Liver (tissue), 9 donors: ENCODE measurements around the gene ENTPD8. TPM values are rescaled to one million over a fixed set of nuclear protein-coding genes. Genes with fewer than 3 reads are reported as not detected.

Source experiments
- DNase-seq: peaks from one replicate; pipeline ENCODE4 v3.0.0-alpha.2; 2017; ENCODE audit warnings: low spot score
- H3K27ac ChIP-seq, 2 donors: one replicate each; pipeline ENCODE4 v1.7.0; 2013; ENCODE audit warnings: inconsistent platforms in 2 of 2, low read length in 2 of 2, control low read depth in 1 of 2, low read depth in 1 of 2, mild to moderate bottlenecking in 1 of 2
- H3K27me3 ChIP-seq, 4 donors: one replicate each; pipeline versions ENCODE4 v1.6.1 to v1.7.0; 2013; ENCODE audit warnings: low read length in 3 of 4, inconsistent platforms in 1 of 4, mild to moderate bottlenecking in 1 of 4, moderate library complexity in 1 of 4; ENCODE audit not compliant: control insufficient read depth in 4 of 4, insufficient read depth in 4 of 4
- H3K36me3 ChIP-seq, 4 donors: one replicate each; pipeline versions ENCODE4 v1.6.1 to v1.7.0; 2013; ENCODE audit warnings: low read length in 3 of 4, mild to moderate bottlenecking in 3 of 4, low read depth in 1 of 4, moderate library complexity in 1 of 4; ENCODE audit not compliant: control insufficient read depth in 4 of 4, insufficient read depth in 3 of 4
- H3K4me1 ChIP-seq, 4 donors: one replicate each; pipeline versions ENCODE4 v1.6.1 to v1.7.0; 2013; ENCODE audit warnings: low read length in 3 of 4, mild to moderate bottlenecking in 3 of 4, moderate library complexity in 1 of 4; ENCODE audit not compliant: control insufficient read depth in 4 of 4, insufficient read depth in 4 of 4
- H3K4me3 ChIP-seq, 3 donors: one replicate each; pipeline versions ENCODE4 v1.6.1 to v1.7.0; 2013; ENCODE audit warnings: low read length in 3 of 3, control low read depth in 1 of 3, low read depth in 1 of 3, mild to moderate bottlenecking in 1 of 3
- H3K9ac ChIP-seq, 2 donors: one replicate each; pipeline ENCODE4 v1.7.0; 2013; ENCODE audit warnings: low read length in 2 of 2, mild to moderate bottlenecking in 2 of 2, moderate library complexity in 2 of 2, control low read depth in 1 of 2, low read depth in 1 of 2
- H3K9me3 ChIP-seq, 4 donors: one replicate each; pipeline versions ENCODE4 v1.6.1 to v1.7.0; 2013; ENCODE audit warnings: low read length in 3 of 4; ENCODE audit not compliant: control insufficient read depth in 4 of 4
- ATF3 ChIP-seq: IDR thresholded peaks from 2 replicates; pipeline ENCODE4 v1.6.1; 2016; ENCODE audit warnings: antibody characterized with exemption
- CTCF ChIP-seq: fragments of 150-350 bp; IDR thresholded peaks from 2 replicates; pipeline ENCODE4 v1.5.1; 2017; ENCODE audit warnings: improper control_type of control experiment, low read depth, low read length; ENCODE audit not compliant: missing input control
- EGR1 ChIP-seq, 2 donors: IDR thresholded peaks; 2 replicates each; pipeline ENCODE4 v1.6.1; 2016 to 2018; ENCODE audit warnings: antibody characterized with exemption in 2 of 2, low read depth in 2 of 2
- FOXA1 ChIP-seq: IDR thresholded peaks from 2 replicates; pipeline ENCODE4 v1.6.1; 2016; ENCODE audit warnings: antibody characterized with exemption
- FOXA2 ChIP-seq: IDR thresholded peaks from 2 replicates; pipeline ENCODE4 v1.6.1; 2016; ENCODE audit warnings: antibody characterized with exemption
- GABPA ChIP-seq, 2 donors: IDR thresholded peaks in 1 of 2; conservative IDR thresholded peaks in 1 of 2; 2 replicates each; pipeline ENCODE4 v1.6.1; 2016; ENCODE audit warnings: antibody characterized with exemption in 2 of 2, mild to moderate bottlenecking in 1 of 2, moderate library complexity in 1 of 2
- HNF4A ChIP-seq, 2 donors: conservative IDR thresholded peaks; 2 replicates each; pipeline ENCODE4 v1.6.1; 2016; ENCODE audit warnings: antibody characterized with exemption in 2 of 2, mild to moderate bottlenecking in 2 of 2
- HNF4G ChIP-seq: IDR thresholded peaks from 2 replicates; pipeline ENCODE4 v1.6.1; 2016; ENCODE audit warnings: antibody characterized with exemption
- JUND ChIP-seq, 2 donors: IDR thresholded peaks; 2 replicates each; pipeline ENCODE4 v1.6.1; 2016; ENCODE audit warnings: antibody characterized with exemption in 2 of 2
- MAX ChIP-seq: IDR thresholded peaks from 2 replicates; pipeline ENCODE4 v1.6.1; 2016; ENCODE audit warnings: antibody characterized with exemption
- NR2F2 ChIP-seq: IDR thresholded peaks from 2 replicates; pipeline ENCODE4 v1.6.1; 2016; ENCODE audit warnings: antibody characterized with exemption
- RAD21 ChIP-seq, 2 donors: IDR thresholded peaks; 2 replicates each; pipeline ENCODE4 v1.6.1; 2016; ENCODE audit warnings: antibody characterized with exemption in 2 of 2, mild to moderate bottlenecking in 2 of 2
- REST ChIP-seq: IDR thresholded peaks from 2 replicates; pipeline ENCODE4 v1.6.1; 2016; ENCODE audit warnings: antibody characterized with exemption, mild to moderate bottlenecking
- RXRA ChIP-seq, 2 donors: IDR thresholded peaks; 2 replicates each; pipeline ENCODE4 v1.6.1; 2017 to 2018; ENCODE audit warnings: antibody characterized with exemption in 2 of 2, mild to moderate bottlenecking in 1 of 2
- SP1 ChIP-seq: IDR thresholded peaks from 2 replicates; pipeline ENCODE4 v1.6.1; 2018; ENCODE audit warnings: antibody characterized with exemption, mild to moderate bottlenecking
- TAF1 ChIP-seq: conservative IDR thresholded peaks from 2 replicates; pipeline ENCODE4 v1.6.1; 2016; ENCODE audit warnings: antibody characterized with exemption, mild to moderate bottlenecking
- YY1 ChIP-seq: IDR thresholded peaks from 2 replicates; pipeline ENCODE4 v1.6.1; 2016; ENCODE audit warnings: antibody characterized with exemption, mild to moderate bottlenecking
- ZBTB33 ChIP-seq: IDR thresholded peaks from 2 replicates; pipeline ENCODE4 v1.6.1; 2016; ENCODE audit warnings: antibody characterized with exemption
- WGBS: extraction: QIAGEN DNeasy Blood & Tissue Kit; methylation state at CpG from one replicate; pipeline ENCODE4 v1.1.7; 2013; 5-methylcytosine and 5-hydroxymethylcytosine counted together
- polyA plus RNA-seq, 2 donors: library from polyadenylated mRNA; stranded (reverse) in 1 of 2; unstranded in 1 of 2; fragments of 200-250 nt in 1 of 2; fragments of >200 nt in 1 of 2; fragmentation: Nextera tagmentation in 1 of 2; extraction: Ambion mirVana in 1 of 2; gene quantifications; one replicate each; pipeline versions ENCODE4 v1.2.1 to v1.2.3, GENCODE V29; 2013 to 2015
- total RNA-seq, 2 donors: library from RNA; depleted of rRNA; stranded (reverse); fragments of >200 nt; gene quantifications; one replicate each; pipeline ENCODE4 v1.2.3, GENCODE V29; 2014
- donor health status: healthy.
- donor health status: healthy.
- donor health status: healthy.
- donor health status: healthy.
- donor health status: healthy.

The ENTPD8 gene
- total and polyA plus RNA-seq, 4 donors, result 1.6 to 6.2 (median 4.9) TPM

- H3K4me3 ChIP-seq, result no peak overlapping the region
- H3K27ac ChIP-seq, result no peak overlapping the region
- WGBS, result 95% methylated on average over 26 of the region's 26 CpGs
- no peaks in the 10 kb centered on the region for H3K9me3 ChIP-seq
- no peaks in the 10 kb centered on the region for H3K36me3 ChIP-seq
- peaks cover 0 to 4% (median 0%) of the 10 kb centered on the region in 4 donors for H3K4me1 ChIP-seq
- H3K27me3 ChIP-seq, result no peaks in the 10 kb centered on the region
- no peak overlapping the region for H3K9ac ChIP-seq
- no peak for DNase-seq
- no peak for TF ChIP-seq MAX
- no peak for TF ChIP-seq FOXA1
- TF ChIP-seq HNF4A (conservative IDR thresholded peaks at IDR 0.05), result no peak
Observed at GRCh38 chr9:137433916-137434431, 7.2 kb downstream of the ENTPD8 start.

GRCh38 chr9:137433349-137433915 lies 7.7 kb downstream of the ENTPD8 start:
- Histone ChIP-seq H3K36me3 (no peaks in the 10 kb centered on the region), H3K27ac (no peak overlapping the region), H3K9ac (no peak overlapping the region), H3K9me3 (no peaks in the 10 kb centered on the region), H3K4me1 (peaks cover 0 to 4% (median 0%) of the 10 kb centered on the region in 4 donors), H3K27me3 (no peaks in the 10 kb centered on the region), H3K4me3 (no peak overlapping the region)
- 90% methylated on average over 19 of the region's 19 CpGs for WGBS
- DNase-seq, result no peak
- TF ChIP-seq REST, result no peak
- no peak for TF ChIP-seq HNF4A (conservative IDR thresholded peaks at IDR 0.05)
- no peak for TF ChIP-seq HNF4G
- TF ChIP-seq JUND (IDR thresholded peaks at IDR 0.05), result no peak
- TF ChIP-seq FOXA1, result no peak
- no peak for TF ChIP-seq NR2F2
- no peak for TF ChIP-seq MAX
- no peak for TF ChIP-seq CTCF
- TF ChIP-seq GABPA (IDR thresholded peaks at IDR 0.05 in 1 of 2, conservative IDR thresholded peaks at IDR 0.05 in 1 of 2), result no peak
- no peak for TF ChIP-seq ATF3
- TF ChIP-seq RAD21 (IDR thresholded peaks at IDR 0.05), result no peak
- TF ChIP-seq FOXA2, result no peak
- no peak for TF ChIP-seq YY1
- TF ChIP-seq SP1, result no peak
- TF ChIP-seq ZBTB33, result no peak
- TF ChIP-seq TAF1, result no peak
- no peak for TF ChIP-seq EGR1 (IDR thresholded peaks at IDR 0.05; ENCODE audit: low read depth in 2 of 2)
- TF ChIP-seq RXRA (IDR thresholded peaks at IDR 0.05), result no peak
